Measurements from ENCODE around the gene PLA2G4B. TPM values are rescaled to one million over a fixed set of nuclear protein-coding genes. Genes with fewer than 3 reads are reported as not detected.

The PLA2G4B gene
- polyA plus RNA-seq, 1 donor (not counting 4 experiments of a cell fraction or from before 2014, with no cell fraction given) = 8.6 TPM

DNA sequence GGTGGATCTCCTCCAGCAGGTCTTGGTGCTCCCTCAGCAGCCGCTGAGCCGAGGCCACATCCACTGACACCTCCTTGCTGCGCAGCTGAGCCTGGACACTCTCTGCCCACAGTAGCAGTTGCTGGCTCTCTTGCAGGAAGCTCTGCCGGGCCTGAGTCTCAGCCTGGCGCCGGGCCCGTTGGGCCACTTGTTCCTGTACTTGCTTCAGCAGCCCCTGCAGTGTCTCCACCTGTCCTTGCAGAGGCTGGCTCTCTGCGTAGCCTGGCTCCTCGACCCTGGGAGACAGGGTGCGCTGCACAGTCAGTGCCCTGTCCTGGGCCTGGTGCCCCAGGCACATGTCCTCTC, 39.7 kb downstream of the PLA2G4B start:
- H3K27ac ChIP-seq (ENCODE audit: control insufficient read depth, insufficient read depth, low read length) = no peak overlapping the region
- H3K4me2 ChIP-seq (ENCODE audit: control insufficient read depth, extremely low read depth, insufficient read depth, low read depth, low read length) = no peak overlapping the region
- H3K79me2 ChIP-seq (ENCODE audit: control insufficient read depth, insufficient read depth, low read length) = no peaks in the 10 kb centered on the region
- H3K36me3 ChIP-seq (ENCODE audit: control insufficient read depth in 2 of 2, extremely low read depth in 1 of 2, insufficient read depth in 2 of 2, low read length in 2 of 2) = no peaks in the 10 kb centered on the region
- no peak overlapping the region for H3K9ac ChIP-seq (ENCODE audit: control insufficient read depth, extremely low read depth, insufficient read depth, low read length)
- no peak overlapping the region for H2AFZ ChIP-seq (ENCODE audit: control insufficient read depth, low read length)
- H3K27me3 ChIP-seq (ENCODE audit: control insufficient read depth, extremely low read depth, insufficient read depth, low read length) = peaks cover 27% of the 10 kb centered on the region
- no peaks in the 10 kb centered on the region for H3K9me3 ChIP-seq (ENCODE audit: control insufficient read depth, low read depth, low read length)
- FAIRE-seq (no peak), DNase-seq (ENCODE audit: low read depth, low spot score) (no peak)
- no peaks in the 10 kb centered on the region for H3K9me1 ChIP-seq (ENCODE audit: control insufficient read depth, extremely low read depth, insufficient read depth, low read length)
- peaks cover 7% of the 10 kb centered on the region for H3K4me1 ChIP-seq (ENCODE audit: control insufficient read depth, extremely low read depth, insufficient read depth, low read length)
- H4K20me1 ChIP-seq (ENCODE audit: control insufficient read depth, extremely low read depth, insufficient read depth, low read length) = no peaks in the 10 kb centered on the region
- H3K4me3 ChIP-seq (ENCODE audit: control insufficient read depth in 2 of 3, extremely low read depth in 1 of 3, insufficient read depth in 2 of 3, low read depth in 1 of 3, low read length in 3 of 3) = no peak overlapping the region
- dilution Hi-C loops (cut with MboI; ENCODE audit: extremely low pct_ligation_motif_present, low sequenced_read_pairs) = no loop called here
- TF ChIP-seq, protein P1, sequence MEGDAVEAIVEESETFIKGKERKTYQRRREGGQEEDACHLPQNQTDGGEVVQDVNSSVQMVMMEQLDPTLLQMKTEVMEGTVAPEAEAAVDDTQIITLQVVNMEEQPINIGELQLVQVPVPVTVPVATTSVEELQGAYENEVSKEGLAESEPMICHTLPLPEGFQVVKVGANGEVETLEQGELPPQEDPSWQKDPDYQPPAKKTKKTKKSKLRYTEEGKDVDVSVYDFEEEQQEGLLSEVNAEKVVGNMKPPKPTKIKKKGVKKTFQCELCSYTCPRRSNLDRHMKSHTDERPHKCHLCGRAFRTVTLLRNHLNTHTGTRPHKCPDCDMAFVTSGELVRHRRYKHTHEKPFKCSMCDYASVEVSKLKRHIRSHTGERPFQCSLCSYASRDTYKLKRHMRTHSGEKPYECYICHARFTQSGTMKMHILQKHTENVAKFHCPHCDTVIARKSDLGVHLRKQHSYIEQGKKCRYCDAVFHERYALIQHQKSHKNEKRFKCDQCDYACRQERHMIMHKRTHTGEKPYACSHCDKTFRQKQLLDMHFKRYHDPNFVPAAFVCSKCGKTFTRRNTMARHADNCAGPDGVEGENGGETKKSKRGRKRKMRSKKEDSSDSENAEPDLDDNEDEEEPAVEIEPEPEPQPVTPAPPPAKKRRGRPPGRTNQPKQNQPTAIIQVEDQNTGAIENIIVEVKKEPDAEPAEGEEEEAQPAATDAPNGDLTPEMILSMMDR (optimal IDR thresholded peaks at IDR 0.05 in 1 of 3, IDR thresholded peaks at IDR 0.05 in 1 of 3, conservative IDR thresholded peaks at IDR 0.05 in 1 of 3; ENCODE audit: extremely low read depth in 1 of 3, insufficient read depth in 2 of 3, low read length in 3 of 3) = no peak
- no peak for TF ChIP-seq EZH2 (IDR thresholded peaks at IDR 0.05; ENCODE audit: low read length)

DNA sequence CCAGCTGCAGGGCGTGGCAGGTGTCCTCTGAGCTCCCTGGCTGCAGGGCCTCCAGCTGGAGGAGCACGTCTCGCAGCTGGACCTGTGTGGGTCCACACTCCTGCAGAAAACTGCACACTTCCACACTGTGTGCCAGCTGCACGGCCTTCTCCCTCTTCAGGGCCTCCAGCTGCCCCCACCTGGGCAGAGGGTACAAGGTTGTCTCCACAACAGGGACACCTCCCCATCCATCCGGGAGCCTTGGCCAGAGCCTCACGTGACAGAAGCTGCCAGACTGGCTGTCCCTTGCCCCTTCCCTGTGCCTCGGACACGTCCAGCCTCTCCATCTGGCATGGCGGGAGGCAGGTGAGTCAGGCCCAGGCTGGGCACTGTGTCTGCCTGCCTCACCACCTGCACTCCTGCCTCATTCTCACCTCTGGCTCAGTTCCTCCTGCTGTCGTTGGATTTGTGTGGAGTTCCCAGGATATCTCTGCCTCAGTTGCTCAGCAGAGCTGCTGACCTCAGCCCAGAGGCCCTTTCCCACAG, 40.7 kb downstream of the PLA2G4B start:
- Histone ChIP-seq H3K36me3 (ENCODE audit: control insufficient read depth in 2 of 2, extremely low read depth in 1 of 2, insufficient read depth in 2 of 2, low read length in 2 of 2) (no peaks in the 10 kb centered on the region), H2AFZ (ENCODE audit: control insufficient read depth, low read length) (no peak overlapping the region), H3K27ac (ENCODE audit: control insufficient read depth, insufficient read depth, low read length) (no peak overlapping the region), H3K4me2 (ENCODE audit: control insufficient read depth, extremely low read depth, insufficient read depth, low read depth, low read length) (no peak overlapping the region), H3K9me3 (ENCODE audit: control insufficient read depth, low read depth, low read length) (no peaks in the 10 kb centered on the region), H3K9me1 (ENCODE audit: control insufficient read depth, extremely low read depth, insufficient read depth, low read length) (no peaks in the 10 kb centered on the region), H3K4me3 (ENCODE audit: control insufficient read depth in 2 of 3, extremely low read depth in 1 of 3, insufficient read depth in 2 of 3, low read depth in 1 of 3, low read length in 3 of 3) (no peak overlapping the region), H3K9ac (ENCODE audit: control insufficient read depth, extremely low read depth, insufficient read depth, low read length) (no peak overlapping the region), H3K4me1 (ENCODE audit: control insufficient read depth, extremely low read depth, insufficient read depth, low read length) (peaks cover 7% of the 10 kb centered on the region), H3K27me3 (ENCODE audit: control insufficient read depth, extremely low read depth, insufficient read depth, low read length) (peaks cover 21% of the 10 kb centered on the region), H3K79me2 (ENCODE audit: control insufficient read depth, insufficient read depth, low read length) (no peaks in the 10 kb centered on the region), H4K20me1 (ENCODE audit: control insufficient read depth, extremely low read depth, insufficient read depth, low read length) (no peaks in the 10 kb centered on the region)
- DNase-seq (ENCODE audit: low read depth, low spot score) (no peak), FAIRE-seq (no peak)
- TF ChIP-seq, protein P1 (optimal IDR thresholded peaks at IDR 0.05 in 1 of 3, IDR thresholded peaks at IDR 0.05 in 1 of 3, conservative IDR thresholded peaks at IDR 0.05 in 1 of 3; ENCODE audit: extremely low read depth in 1 of 3, insufficient read depth in 2 of 3, low read length in 3 of 3) = no peak
- no peak for TF ChIP-seq EZH2 (IDR thresholded peaks at IDR 0.05; ENCODE audit: low read length)
- dilution Hi-C loops (cut with MboI; ENCODE audit: extremely low pct_ligation_motif_present, low sequenced_read_pairs) = no loop called here

Measured in keratinocyte (primary cell).